ENCODE measurements around the gene MSH3.

The MSH3 gene

DNA sequence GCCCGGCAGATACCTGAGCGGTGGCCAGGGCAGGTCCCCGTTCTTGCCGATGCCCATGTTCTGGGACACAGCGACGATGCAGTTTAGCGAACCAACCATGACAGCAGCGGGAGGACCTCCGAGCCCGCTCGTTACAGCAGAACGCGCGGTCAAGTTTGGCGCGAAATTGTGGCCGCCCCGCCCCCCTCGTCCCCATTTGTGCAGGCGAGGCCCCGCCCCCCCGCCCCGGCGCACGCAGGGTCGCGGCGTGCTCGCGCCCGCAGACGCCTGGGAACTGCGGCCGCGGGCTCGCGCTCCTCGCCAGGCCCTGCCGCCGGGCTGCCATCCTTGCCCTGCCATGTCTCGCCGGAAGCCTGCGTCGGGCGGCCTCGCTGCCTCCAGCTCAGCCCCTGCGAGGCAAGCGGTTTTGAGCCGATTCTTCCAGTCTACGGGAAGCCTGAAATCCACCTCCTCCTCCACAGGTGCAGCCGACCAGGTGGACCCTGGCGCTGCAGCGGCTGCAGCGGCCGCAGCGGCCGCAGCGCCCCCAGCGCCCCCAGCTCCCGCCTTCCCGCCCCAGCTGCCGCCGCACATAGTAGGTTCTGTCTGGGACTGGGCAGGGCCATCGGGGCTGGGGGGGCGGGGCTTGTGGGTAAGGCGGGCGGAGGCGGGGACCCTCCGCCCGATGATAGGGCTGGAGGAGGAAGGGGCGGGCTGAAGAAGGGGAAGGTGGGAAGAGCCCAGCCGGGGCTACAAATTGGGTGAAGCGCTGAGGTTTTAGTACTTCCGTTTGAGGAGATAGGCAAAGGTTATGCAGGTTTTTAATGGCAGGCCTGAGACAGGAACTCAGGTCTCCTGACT lies at the start of gene MSH3, which contains the start of gene DHFR:
Gene MSH3, plus strand, starts transcription at position 262 of the 840 bp plus-strand sequence. Its CDS starts 76 bp downstream, at position 338.
Gene DHFR, minus strand, starts transcription at position 593 of the 840 bp plus-strand sequence. Its CDS starts 494 bp downstream, at position 99.
- in situ Hi-C loops (cut with MboI; ENCODE audit: low sequenced_read_pairs): no loop called here

DNA sequence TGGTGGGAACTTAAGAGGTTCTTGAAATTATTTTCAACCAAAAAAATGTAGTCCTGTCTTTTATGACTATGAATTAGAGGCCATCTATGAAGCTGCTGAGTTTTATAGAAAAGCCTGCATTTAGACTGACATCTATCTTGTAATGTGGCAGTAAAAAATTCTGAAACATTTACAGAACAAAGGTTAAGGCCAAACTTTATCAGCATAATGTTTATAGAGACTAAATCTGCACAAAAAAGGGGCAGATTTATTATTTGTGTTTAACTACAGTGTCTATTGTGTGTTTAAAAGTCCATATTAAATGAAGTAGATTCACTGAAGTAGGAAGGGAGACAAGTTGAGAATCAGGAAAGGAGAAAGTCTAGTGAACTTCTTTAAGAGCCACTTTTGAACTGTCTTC lies 47.1 kb upstream of the MSH3 start:
- in situ Hi-C loops (cut with MboI; ENCODE audit: low sequenced_read_pairs): no loop called here

DNA sequence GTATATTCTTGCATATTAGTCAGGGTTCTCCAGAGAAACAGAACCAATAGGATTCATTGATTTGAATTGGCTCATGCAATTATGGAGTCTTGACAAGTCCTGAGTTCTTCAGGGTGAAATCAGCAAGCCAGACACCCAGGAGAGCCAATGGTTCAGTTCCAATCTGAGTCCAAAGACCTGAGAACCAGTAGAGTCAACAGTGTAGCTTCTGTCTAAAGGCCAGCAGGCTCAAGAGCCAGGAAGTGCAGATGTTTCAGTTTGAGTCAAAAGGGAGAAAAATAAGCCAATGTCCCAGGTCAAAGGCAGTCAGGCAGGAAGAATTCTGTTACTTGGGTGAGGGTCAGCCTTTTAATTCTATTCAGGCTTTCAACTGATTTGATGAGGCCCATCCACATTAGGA lies 46.6 kb upstream of the MSH3 start:
- in situ Hi-C loops (cut with MboI; ENCODE audit: low sequenced_read_pairs): no loop called here

DNA sequence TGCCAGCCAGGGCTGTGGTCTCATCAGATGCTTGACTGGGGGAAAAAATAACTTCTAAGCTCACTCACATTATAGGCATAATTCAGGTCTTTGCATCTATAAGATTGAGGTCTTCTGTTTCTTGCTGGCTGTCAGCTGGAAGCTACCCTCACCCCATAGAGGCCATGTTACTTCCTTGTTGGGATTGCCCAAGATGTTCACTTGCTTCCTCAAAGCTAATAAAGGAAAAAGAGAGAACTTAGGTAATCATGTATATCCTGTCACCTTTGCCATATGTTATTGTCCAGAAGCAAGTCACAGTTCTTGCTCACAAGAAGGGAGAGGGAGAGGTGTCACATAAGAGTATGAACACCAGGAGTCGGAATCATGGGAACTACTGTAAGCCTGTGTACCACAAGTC lies 45.7 kb upstream of the MSH3 start:
- in situ Hi-C loops (cut with MboI; ENCODE audit: low sequenced_read_pairs): no loop called here

DNA sequence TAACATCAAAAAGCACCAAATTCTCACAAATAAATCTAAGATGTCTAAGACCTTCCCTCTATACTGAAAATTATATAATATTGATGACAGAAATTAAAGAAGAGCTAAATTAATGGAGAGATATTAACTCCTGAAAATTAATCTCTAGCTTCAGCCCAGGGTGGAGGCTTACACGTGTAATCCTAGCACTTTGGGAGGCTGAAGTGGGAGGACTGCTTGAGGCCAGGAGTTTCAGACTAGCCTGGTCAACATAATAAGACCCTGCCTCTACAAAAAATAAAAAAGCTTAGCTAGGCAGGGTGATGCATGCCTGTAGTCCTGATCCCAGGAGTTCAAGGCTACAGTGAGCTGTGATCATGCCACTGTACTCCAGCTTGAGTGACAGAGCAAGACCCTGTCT lies 44.8 kb upstream of the MSH3 start:
- in situ Hi-C loops (cut with MboI; ENCODE audit: low sequenced_read_pairs): no loop called here

DNA sequence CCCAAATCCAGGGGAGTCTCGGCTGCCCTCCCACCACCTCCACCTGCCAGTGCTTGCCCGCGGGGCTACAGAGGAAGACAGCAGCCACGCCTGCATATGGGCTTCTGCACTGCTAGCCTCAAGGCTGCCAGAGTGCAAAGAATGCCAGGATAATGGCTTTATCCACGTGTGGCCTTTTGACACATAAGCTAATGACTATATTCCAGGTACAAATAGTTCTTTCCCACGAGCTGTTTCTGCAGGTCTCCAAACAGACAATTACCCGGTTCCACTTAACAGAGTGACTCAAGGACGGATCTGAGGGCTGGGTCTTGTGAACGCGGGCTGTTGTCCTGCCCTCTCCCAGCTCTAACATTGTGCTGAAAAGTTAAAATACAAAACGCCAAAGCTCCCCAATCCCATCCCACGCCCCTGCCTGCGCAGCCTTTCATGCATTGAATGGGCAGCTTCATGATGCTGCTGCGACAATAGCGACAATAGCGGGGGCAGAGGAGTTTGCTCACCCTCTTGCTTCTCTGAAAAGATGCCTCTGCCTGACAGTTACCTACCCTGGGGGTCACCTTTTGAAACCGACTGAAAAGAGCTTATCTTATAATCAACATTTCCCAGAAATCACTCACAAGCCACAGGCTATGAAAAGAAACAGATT lies 39.1 kb upstream of the MSH3 start:
- in situ Hi-C loops (cut with MboI; ENCODE audit: low sequenced_read_pairs): no loop called here

DNA sequence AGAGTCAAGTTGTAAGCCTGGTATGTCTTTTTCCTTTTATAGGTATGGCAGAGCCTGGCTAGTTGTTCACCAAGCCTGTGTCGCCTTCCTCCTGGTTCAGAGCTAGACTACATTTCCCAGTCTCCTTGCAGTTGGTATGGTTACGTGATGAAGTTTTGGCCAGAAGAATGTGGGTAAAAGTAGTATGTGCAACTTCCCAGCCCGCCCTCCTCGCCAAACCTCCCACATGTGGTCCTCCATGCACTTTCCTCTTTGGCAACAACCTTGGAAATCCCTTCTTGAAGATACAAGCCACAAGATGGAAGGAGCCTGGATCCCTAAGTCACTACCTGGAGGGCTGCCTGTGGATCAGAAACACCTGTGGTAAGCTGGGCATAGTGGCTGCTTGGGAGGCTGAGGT lies 36.0 kb upstream of the MSH3 start:
- in situ Hi-C loops (cut with MboI; ENCODE audit: low sequenced_read_pairs): no loop called here

DNA sequence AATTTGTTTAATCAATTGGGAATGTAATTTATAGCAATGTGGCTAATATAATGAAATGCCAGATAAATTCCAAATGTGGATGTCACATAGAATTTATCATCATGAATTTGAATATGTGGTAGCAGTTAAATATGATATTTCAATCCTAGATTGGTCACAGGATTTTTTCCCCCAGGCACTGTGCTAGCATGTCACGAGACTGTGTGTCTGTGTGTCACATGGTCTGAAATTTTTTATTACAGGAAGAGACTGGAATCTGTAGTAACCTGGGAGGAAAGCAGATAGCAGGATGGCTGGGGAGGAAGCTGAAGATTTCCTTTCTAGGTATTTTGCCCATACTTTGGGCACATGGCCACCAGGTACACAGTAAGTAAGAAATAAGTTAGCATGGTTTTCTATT lies 35.4 kb upstream of the MSH3 start:
- in situ Hi-C loops (cut with MboI; ENCODE audit: low sequenced_read_pairs): no loop called here

DNA sequence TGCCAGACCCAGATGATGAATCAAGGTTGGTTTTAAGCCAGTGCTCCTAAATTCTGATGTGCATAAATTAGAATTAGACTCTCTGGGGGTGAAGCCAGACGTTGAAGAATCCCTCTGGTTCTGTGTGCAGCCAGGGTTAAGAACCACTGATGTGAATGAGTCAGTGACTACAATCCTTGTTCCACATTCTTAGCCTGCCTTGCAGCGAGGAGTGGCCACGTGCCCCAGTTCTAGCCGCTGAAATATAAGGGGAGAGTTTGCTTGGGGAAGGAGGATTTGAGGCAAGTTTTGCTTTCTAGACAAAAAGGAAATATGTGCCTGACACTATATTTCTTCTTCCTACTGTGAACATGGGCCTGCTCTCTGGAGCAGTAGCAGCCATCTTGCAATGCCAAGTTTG lies 34.2 kb upstream of the MSH3 start:
- in situ Hi-C loops (cut with MboI; ENCODE audit: low sequenced_read_pairs): no loop called here

DNA sequence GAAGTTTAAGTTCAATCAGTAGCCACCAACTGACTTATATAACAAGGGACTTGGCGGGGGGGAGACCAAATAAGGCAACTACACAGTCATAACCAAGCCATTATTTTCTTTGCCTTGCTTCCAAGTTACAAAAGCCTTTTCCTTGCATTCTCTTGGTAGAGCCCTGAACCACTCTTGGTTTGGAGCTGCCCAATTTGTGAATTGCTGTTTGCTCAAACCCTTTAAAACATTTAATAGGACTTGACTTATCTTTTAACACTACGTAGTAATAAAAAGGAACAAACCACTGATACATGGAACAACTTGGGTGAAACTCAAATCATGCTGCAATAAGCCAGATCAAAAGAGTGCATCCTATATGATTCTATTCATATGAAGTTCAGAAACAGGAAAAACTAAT lies 31.7 kb upstream of the MSH3 start:
- in situ Hi-C loops (cut with MboI; ENCODE audit: low sequenced_read_pairs): no loop called here

DNA sequence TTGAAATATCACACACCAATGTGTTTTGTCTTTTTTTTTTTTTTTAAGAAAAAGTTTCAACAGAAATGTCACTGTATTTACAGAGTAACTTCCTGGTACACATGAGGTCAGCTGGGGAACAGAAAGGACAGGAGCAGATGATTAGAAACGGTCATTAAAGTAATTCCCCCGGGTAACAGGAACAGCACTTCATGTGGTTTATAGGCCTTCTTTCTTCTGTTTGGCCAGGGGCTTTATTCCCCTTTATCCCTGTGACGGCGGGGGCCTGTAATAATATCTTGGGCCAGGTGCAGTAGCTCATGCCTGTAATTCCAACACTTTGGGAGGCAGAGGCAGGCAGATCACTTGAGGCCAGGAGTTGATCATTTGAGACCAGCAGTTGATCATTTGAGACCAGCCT lies 30.5 kb upstream of the MSH3 start:
- in situ Hi-C loops (cut with MboI; ENCODE audit: low sequenced_read_pairs): no loop called here

DNA sequence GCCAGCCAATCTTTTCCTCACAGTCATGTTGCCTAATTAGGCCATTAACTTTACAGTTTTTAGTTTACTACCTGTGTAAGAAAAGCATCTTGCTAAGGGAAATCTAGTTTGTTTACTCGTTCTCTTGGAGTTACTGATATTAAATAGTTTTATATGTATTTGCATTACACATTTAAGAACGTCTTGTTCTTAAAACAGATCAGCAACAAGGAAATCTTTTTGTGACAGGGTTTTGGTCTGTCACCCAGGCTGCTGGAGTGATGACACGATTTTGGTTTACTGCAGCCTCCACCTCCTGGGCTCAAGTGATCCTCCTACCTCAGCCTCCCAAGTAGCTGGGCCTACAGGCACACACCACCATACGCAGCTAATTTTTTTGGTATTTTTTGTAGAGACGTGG lies 29.2 kb upstream of the MSH3 start:
- in situ Hi-C loops (cut with MboI; ENCODE audit: low sequenced_read_pairs): no loop called here

DNA sequence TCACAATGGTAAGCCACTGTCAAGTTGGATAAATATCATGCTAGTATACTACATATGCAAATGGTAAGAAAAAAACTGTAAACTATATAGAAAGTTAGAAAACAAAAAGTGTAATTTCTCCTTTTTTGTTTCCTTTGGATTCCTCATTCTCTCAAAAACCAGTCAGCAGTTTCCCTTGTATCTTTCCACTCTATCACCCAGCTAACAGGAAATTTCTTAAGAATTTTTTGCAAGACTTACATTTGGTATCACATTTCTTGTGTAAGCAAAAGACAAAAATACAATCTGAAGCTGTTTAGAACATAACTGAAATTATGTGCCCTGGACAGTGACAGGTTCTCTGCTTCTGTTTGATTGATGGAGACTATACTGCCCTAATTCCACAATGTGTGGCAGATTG lies 25.2 kb upstream of the MSH3 start:
- in situ Hi-C loops (cut with MboI; ENCODE audit: low sequenced_read_pairs): no loop called here

DNA sequence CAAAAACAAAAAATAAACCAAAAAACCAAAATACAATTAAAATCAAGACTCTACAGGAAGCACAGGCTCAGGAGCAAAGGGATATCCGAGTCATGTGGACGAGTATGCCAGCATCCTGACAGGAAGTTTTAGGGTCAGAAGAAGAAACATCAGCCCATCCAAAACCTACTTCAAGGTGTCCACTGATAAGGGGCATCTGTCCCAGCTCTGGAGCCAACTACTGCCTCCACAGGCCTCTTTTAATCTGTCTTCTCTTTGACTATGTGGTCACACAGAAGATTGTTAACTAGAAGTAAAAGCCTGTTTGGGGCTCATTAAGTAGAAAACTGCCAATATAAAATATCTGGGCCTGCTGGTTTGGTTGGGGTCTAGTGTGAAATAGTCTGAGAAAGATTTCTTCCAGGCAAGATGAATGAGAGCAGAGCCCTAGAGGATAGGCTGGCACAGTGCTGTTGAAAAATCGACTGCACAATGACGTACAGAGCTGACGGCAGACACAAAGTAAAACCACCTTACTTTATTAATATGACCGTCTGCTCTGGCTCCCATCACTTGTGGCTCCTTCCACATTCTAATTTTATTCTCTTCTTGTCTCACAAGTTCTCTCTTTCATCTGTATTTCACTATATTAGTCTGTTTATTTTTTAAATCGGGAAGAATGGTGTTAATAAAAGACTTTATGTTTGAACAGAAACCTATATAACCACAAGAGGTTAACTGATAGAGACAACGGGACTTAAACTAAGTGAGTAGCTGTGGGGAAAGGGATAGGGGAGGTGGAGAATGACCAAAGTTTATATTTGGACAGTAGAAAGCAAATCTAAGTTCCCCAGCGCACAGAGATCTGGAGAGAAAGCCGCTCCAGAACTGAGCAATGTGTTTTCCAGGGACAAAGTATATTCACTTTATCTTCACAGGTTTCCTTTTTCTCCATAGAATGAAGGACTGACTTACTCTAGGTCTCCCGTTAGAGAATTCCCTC lies 22.9 kb upstream of the MSH3 start:
- in situ Hi-C loops (cut with MboI; ENCODE audit: low sequenced_read_pairs): no loop called here

DNA sequence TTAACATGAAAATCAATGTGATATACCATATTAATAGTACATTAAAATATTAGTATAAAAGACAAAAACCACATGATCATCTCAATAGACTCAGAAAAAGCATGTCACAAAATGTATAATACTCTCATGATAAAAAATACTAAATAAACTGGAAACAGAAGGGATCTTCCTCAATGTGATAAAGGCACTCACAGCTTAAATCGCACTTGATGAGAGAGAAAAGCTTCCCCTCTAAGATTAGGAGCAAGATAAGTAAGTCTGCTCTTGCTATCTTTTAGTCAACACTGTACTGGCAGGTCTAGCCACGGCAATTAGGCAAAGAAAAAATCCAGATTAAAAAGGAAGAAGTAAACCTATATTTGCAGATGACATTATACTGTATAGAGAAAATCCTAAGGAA lies 21.8 kb upstream of the MSH3 start:
- in situ Hi-C loops (cut with MboI; ENCODE audit: low sequenced_read_pairs): no loop called here

DNA sequence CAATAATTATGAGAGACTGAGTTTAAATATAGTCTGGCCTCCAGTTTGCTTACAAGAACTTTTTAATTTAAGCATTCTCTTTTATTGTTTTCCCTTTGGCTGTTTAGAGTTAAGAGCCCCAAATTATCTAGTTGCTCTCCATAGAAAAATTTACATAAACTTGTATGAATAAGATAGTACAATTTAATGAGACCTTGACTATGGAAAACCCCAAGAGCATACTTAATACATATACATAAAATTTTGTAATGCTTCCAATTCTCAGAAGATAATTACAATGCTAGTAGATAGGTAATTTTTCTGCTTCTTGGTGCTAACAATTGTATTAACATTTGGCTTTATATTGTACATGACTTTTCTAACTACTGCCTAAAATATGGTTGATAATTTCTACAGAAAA lies 20.3 kb upstream of the MSH3 start:
- in situ Hi-C loops (cut with MboI; ENCODE audit: low sequenced_read_pairs): no loop called here

DNA sequence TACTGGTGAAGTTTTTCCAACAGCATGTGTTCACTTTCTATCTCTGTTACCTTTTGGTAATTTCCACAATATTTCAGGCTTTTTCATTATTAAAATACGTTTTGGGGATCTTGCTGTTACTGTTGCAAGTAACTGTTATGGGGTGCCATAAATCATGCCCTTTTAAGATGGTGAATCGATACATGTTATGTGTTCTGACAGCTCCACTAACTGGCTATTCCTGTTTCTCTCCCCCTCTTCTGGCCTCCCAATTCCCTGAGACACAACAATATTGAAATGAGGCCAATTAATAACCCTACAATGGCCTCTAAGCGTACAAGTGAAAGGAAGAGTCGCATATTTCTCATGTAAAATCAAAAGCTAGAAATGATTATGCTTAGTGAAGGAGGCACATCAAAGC lies 13.1 kb upstream of the MSH3 start:
- in situ Hi-C loops (cut with MboI; ENCODE audit: low sequenced_read_pairs): no loop called here

DNA sequence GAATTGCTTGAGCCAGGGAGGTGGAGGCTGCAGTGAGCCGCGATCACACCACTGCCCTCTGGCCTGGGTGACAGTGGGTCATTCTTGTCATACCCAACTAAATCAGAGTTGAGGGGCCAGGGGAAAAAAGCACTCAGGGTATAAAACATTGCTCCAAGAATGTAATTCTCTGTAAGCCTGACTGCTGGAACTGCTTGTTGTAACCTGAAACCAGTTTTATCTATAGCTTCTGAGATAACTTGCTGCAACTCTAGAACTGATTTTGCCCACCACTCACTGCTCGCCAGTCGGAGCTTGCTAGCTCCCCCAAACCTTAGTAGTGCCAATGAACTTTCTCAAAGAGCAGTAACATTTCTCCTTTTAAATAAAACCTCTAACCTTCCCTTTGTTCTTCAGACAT lies 9.6 kb upstream of the MSH3 start:
- in situ Hi-C loops (cut with MboI; ENCODE audit: low sequenced_read_pairs): no loop called here

DNA sequence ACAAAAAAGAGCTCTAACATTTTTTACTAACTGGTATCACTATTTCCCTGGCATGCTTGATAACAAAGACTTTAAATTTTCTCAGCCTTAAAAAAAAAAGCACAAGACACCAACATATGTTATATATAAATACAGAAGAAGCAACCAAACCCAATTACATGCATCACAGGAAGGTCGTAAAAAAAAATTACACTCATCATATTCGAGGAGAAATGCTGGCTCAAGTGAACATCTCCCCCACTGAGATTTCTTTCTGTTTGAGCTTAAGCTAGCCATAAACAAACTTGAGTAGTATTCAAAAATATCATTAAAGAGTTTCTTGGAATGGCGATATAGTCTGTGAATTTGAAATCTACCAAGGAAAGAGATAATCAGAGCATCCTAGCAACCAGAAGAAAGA lies 7.5 kb upstream of the MSH3 start:
- in situ Hi-C loops (cut with MboI; ENCODE audit: low sequenced_read_pairs): no loop called here

DNA sequence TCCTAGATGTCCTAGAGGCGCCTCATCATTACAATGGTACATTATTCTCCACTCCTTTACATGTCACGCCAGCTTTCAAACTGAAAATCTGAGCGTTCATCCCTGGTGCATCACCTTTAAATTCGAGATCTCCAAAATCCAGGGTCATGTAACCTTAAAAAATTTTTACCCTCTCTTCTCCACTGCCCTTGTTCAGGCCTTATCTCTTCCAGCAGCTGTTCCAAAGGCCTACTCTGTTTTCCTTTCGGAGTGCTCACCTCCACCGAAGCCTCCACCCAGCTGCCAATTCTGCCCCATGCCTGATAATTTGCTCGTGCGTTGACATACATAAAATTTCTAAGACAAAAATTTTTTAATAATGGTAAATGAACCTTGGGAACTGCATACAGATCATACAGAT lies 950 bp upstream of the MSH3 start:
- in situ Hi-C loops (cut with MboI; ENCODE audit: low sequenced_read_pairs): no loop called here

DNA sequence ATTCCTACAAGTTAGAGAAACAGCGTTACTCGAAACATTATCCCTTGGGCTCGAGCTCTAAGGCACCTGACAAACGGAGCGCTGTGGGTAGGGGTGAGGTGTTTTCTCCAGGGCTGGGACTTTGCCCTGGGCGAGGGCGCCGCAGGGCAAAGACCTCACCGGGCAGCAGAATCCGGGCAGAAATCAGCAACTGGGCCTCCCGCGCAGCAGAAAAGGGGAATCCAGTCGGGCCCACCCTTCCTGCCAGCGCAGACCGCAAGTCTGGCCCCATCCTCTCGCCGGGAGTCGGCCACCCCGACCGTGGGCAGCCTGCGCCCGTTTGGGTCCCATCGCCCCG lies 430 bp upstream of the MSH3 start:
- in situ Hi-C loops (cut with MboI; ENCODE audit: low sequenced_read_pairs): no loop called here

All from HL-60/S4 (cell line).